Lower leg skin (tissue), 4 donors: ENCODE measurements around the gene ERCC4. TPM values are rescaled to one million over a fixed set of nuclear protein-coding genes. Genes with fewer than 3 reads are reported as not detected.
"Not testable (repeated sequence)": the region's sequence is repeated elsewhere in the genome, so short reads cannot be mapped to it uniquely, and the experiment has no call there.

Experiments
- DNase-seq, 2 donors: peaks; one replicate each; pipeline ENCODE4 v3.0.0-alpha.2; 2019; ENCODE audit warnings: low spot score in 2 of 2
- H3K4me3 ChIP-seq: fragments of 200-600 bp; sonication (generic); 2 replicates; pipeline ENCODE4 v1.5.1; 2017; ENCODE audit warnings: mild to moderate bottlenecking, low read depth; ENCODE audit not compliant: poor library complexity, severe bottlenecking
- CTCF ChIP-seq, 3 donors: fragments of 450-650 bp; IDR thresholded peaks; one replicate each; pipeline ENCODE4 v1.5.1; 2016; ENCODE audit warnings: antibody characterized with exemption in 3 of 3, mild to moderate bottlenecking in 3 of 3, moderate library complexity in 2 of 3
- POLR2A ChIP-seq, 2 donors: fragments of 450-650 bp; IDR thresholded peaks; one replicate each; pipeline ENCODE4 v1.6.1; 2016 to 2017; ENCODE audit warnings: antibody characterized with exemption in 2 of 2, mild to moderate bottlenecking in 1 of 2, moderate library complexity in 1 of 2
- whole genome bisulfite sequencing, 2 donors: methylation state at CpG; one replicate each; pipeline ENCODE4 v1.1.5; 2018; 5-methylcytosine and 5-hydroxymethylcytosine counted together
- intact Hi-C: fragments of 100-400 bp; cut with DNase I; formaldehyde crosslinking; loops from one replicate; pipeline ENCODE4 v1.15.0; 2023; ENCODE audit warnings: low total_unique reads
- total RNA-seq, 4 donors: library from RNA; depleted of rRNA; stranded (reverse); fragments of >200 nt; gene quantifications; one replicate each; pipeline ENCODE4 v1.1.0, GENCODE V29; 2016

ERCC4 gene
- total RNA-seq, 4 donors from 2014 or later: 4.0 to 11.6 (median 6.9) TPM

- DNase-seq: no peak
- TF ChIP-seq CTCF (IDR thresholded peaks at IDR 0.05) (no peak), POLR2A (IDR thresholded peaks at IDR 0.05) (no peak)
- 68 to 71% methylated on average over 6 of the region's 6 CpGs for WGBS, 2 donors
- intact Hi-C loops: no loop called here
- no peak overlapping the region for H3K4me3 ChIP-seq
Observed at GRCh38 chr16:13885700-13886099, 34.3 kb upstream of the ERCC4 start.

- DNase-seq: no peak
- intact Hi-C loops: no loop called here
- no peak for TF ChIP-seq POLR2A (IDR thresholded peaks at IDR 0.05)
- no peak for TF ChIP-seq CTCF (IDR thresholded peaks at IDR 0.05)
- 80 to 82% methylated on average over 5 of the region's 5 CpGs for WGBS, 2 donors
- no peak overlapping the region for H3K4me3 ChIP-seq
Observed at GRCh38 chr16:13886608-13887007, 33.3 kb upstream of the ERCC4 start.

- H3K4me3 ChIP-seq, DNase-seq, intact Hi-C loops: not testable (repeated sequence)
- 86 to 94% methylated on average over 15 to 22 of the region's 22 CpGs for WGBS, 2 donors
Observed at GRCh38 chr16:13889323-13889722, 30.6 kb upstream of the ERCC4 start.

GRCh38 chr16:13892301-13892700 is 27.7 kb upstream of the ERCC4 start:
- intact Hi-C loops: no loop called here
- H3K4me3 ChIP-seq: no peak overlapping the region
- DNase-seq: no peak
- TF ChIP-seq POLR2A (IDR thresholded peaks at IDR 0.05): no peak
- no peak for TF ChIP-seq CTCF (IDR thresholded peaks at IDR 0.05)
- 66 to 83% methylated on average over 4 of the region's 4 CpGs for WGBS, 2 donors

GRCh38 chr16:13895516-13895915 is 24.4 kb upstream of the ERCC4 start:
- no peak for TF ChIP-seq POLR2A (IDR thresholded peaks at IDR 0.05)
- no peak for TF ChIP-seq CTCF (IDR thresholded peaks at IDR 0.05)
- intact Hi-C loops: no loop called here

GRCh38 chr16:13896543-13897182 is 23.3 kb upstream of the ERCC4 start:
- no peak overlapping the region for H3K4me3 ChIP-seq
- 78 to 88% methylated on average over 4 of the region's 4 CpGs for WGBS, 2 donors
- DNase-seq: no peak
- TF ChIP-seq POLR2A (IDR thresholded peaks at IDR 0.05): no peak
- TF ChIP-seq CTCF (IDR thresholded peaks at IDR 0.05): no peak
- intact Hi-C loops: no loop called here

More at GRCh38 chr16:13895516-13895915, 24.4 kb upstream of the ERCC4 start:
- no peak for DNase-seq
- H3K4me3 ChIP-seq: no peak overlapping the region
- WGBS, 2 donors: 78 to 79% methylated on average over 1 of the region's 1 CpG
